ENCODE results near the gene RNF128.

The RNF128 gene, protein sequence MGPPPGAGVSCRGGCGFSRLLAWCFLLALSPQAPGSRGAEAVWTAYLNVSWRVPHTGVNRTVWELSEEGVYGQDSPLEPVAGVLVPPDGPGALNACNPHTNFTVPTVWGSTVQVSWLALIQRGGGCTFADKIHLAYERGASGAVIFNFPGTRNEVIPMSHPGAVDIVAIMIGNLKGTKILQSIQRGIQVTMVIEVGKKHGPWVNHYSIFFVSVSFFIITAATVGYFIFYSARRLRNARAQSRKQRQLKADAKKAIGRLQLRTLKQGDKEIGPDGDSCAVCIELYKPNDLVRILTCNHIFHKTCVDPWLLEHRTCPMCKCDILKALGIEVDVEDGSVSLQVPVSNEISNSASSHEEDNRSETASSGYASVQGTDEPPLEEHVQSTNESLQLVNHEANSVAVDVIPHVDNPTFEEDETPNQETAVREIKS

DNA sequence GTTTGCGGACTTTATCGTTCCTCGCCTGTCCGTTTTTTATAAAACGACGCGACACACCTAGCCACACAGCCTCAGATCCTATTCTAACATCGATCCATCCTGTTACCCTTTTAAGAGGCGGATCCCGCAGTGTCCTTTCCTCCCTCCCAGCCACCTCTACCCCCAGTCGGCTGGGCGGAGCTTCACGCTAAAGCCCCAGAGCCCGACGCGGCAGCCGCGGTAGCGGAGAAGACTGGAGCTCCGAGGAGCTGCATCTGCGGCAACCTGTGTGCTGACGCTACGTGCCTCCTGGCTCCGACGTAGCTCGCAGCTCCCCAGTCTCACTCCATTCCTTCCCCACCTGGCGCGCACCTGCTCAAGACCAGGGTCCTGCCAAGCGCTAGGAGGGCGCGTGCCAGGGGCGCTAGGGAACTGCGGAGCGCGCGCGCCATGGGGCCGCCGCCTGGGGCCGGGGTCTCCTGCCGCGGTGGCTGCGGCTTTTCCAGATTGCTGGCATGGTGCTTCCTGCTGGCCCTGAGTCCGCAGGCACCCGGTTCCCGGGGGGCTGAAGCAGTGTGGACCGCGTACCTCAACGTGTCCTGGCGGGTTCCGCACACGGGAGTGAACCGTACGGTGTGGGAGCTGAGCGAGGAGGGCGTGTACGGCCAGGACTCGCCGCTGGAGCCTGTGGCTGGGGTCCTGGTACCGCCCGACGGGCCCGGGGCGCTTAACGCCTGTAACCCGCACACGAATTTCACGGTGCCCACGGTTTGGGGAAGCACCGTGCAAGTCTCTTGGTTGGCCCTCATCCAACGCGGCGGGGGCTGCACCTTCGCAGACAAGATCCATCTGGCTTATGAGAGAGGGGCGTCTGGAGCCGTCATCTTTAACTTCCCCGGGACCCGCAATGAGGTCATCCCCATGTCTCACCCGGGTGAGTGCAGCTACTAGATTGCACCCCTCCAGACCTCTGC is at the start of gene RNF128:
Gene RNF128 (plus strand): TSS at position 217 of the 953 bp plus-strand sequence. CDS start 213 bp downstream, at position 430.
- peak; percentile 51 for DNase-seq

DNA sequence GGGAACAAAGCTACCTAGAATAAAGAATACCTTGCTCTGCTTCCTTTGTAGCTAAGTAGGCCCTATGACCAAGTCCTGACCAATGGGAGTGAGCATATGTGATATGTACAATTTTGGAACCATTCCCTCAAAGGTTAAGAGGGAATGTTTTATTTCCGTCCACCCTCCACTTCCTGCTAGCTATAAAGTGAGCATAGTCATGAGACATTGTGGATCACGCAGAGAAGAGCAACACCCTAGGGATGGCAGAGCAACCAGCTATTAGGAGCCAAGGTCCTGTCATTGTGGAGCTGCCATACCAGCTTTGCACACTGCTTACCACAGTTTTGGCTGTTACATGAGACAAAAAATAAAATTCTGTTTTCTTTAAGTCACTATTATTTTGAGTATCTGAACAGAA is 45.8 kb upstream of the RNF128 start:
- DNase-seq: no peak

DNA sequence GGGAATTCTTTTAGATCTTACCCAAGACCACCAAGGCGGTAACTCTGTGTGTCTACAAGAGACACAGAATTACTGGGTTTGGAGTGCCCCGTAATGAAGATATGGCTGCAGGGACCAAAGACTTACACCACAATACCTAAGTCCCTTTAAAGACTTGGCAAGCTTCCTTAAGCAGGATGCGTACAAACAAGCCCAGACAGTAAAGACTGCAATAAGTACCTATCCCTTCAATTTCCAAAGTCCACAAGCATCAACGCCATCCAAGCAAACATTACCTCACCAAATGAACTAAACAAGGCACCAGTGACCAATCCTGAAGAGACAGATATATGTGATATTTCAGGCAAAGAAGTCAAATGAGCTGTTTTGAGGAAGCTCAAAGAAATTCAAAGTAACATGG is 42.3 kb upstream of the RNF128 start:
- no peak for DNase-seq

DNA sequence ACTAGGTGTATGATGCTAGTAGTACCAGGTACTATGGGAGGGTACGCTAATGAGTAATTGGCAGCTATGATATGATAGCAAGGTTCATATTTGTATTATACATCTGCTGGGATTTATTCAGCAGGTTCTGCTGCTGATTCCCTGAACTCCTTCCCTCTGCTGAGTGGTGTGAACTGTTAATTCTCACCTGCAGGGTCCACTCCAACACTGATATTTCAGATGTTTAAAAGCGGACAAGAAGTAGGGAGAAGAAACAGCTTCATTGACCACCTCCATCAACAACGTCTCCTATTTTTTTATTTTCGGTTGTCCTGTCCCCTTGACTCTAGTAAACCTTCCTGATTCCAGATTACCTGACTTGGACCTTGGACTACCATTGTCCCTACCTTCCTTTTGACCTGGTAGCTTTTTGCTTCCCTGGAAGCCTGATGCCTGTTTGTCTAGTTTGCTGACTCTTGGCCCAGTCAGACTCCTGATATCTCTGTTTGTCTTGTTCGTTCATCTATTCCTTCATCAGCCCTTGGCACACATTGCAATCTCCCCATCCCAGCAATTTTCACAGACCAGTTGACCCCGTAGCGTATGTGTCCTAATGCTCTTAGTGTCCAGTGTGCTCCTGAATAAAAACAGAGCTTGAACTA is 34.0 kb upstream of the RNF128 start:
- DNase-seq: no peak

DNA sequence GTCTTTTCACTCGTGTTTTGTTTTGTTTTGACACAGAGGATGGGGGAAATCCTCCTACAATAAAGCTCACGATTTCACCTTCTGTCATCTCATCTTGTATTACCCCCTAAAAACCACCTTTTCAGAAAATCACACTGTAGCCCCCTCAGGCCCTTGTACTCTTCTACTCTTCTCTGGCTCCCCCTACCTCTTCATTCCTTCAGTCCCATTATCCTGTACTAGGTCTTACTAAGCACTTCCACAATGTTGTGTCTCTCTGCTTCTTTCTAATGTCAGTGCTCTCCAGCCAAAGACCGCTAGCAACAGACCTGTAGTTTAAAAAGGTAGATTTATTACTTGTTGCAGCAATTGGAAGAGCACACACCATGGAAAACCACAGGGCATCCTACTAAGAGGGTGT is 30.0 kb upstream of the RNF128 start:
- no peak for DNase-seq

DNA sequence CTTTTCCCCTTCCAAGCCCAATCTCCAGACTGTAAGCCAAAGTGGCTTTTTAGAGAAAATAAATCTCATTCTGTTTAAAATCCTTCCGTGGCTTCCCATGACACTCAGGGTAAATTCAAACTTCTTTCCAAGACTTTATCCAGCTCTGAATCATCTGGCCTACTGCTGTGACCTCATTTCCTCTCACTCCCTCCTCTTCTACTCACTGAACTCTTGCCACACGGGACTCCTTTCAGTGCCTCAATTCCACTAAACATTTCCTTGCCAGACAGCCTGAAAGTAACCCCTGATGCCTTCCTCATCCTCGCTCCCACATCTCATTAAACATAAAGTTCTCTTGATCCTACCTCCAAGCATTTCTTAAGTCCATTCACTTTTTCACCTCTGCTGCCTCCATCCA is 27.8 kb upstream of the RNF128 start:
- no peak for DNase-seq

DNA sequence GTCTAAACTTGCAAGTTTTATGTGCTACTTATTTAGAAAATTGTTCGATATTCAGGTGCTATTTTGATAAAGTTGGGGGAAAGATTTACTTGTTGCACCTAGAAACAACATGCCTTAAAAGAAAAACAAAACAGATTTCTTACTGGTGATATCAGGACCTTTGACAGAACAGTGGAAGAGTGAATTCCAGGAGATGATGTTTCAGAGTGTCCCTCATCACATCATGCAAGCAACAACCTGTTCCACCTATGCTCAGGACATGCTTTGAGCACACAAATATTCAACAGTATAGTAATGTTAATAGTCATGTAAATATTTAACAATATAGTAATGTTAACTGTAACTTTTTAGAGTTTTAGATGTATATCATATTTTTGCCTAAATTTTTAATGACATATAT is 23.9 kb upstream of the RNF128 start:
- no peak for DNase-seq

DNA sequence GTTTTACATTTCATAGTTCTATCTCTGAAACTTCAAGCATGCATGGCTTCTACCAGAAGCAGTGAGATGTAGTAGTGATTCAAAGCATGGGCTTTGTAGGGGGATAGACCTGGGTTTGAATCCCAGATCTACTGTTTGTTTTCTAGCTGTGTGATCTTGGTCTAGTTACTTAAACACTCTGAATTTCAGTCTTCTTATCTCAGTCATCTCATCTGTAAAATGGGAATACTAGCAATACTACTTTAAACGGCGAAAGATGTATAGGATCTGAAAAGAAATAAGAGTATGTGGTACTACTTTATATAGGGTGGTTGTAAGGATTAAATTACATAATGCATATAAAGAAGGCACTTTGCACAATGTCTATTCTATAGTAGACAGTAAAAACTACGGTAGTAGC is 20.0 kb upstream of the RNF128 start:
- no peak for DNase-seq

DNA sequence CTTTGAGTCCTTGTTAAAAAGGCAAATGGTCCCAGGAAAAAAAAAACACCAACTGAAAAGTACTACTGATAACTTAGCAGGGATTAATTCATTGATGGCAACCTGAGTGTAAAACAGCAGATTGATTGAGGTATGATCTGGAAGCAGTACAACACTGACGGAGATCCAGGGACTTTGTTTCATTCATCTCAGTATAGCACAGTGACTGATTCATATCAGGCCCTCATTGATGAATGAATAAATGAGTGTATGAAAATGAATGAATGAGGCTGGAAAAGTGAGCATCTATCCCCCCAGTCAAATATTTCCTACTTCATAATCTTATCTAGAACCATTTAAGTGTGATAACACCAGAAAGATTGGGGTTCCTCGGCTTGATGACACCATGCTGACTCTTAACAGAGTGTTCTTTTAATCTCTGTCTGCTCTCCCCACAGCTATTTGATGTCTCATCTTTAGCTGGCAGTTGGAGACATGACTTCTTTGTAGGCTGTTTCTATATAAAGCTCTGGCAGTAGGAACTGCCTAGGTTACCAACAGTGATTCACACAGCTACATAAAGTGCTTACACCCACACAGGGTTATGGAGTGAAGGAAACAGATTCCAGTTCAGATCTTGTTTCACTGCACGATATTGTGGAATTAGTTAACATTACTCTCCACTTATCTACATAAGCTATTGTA is 18.6 kb upstream of the RNF128 start:
- DNase-seq: no peak

DNA sequence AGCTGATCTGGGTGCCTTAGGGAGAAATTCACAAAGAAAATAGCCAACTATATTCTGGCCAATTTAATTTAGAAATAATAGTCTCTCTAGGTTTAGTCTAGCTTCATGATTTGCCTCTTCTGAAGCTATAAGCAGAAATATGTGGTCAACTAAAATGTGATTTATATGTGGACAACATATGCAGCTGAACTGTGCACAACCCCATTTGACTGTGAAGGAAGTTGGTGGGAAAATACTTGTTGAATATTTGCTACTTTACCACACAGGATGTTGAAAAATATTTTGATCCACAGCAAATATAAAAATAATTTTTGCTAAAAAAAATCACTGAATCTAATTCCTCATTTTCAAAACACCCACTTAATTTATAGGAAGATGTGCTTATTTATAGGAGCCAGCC is 15.7 kb upstream of the RNF128 start:
- no peak for DNase-seq

DNA sequence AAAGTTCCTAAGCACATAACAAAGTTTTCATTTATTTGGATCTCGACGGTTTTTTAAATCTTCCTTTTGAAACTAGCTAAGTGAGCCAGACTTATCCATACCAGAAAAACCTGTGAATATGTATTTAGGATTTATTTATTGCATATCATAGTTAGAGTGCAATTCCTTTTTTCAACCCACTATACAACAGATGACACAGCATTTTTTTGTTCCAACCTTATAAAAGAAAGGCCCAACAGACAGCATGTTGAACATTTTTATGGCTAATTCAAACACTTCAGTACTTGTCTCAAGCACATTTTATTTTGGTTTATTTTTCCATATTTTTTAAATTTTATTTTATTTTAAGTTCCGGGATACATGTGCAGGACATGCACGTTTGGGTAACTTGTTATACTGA is 15.1 kb upstream of the RNF128 start:
- DNase-seq: no peak

DNA sequence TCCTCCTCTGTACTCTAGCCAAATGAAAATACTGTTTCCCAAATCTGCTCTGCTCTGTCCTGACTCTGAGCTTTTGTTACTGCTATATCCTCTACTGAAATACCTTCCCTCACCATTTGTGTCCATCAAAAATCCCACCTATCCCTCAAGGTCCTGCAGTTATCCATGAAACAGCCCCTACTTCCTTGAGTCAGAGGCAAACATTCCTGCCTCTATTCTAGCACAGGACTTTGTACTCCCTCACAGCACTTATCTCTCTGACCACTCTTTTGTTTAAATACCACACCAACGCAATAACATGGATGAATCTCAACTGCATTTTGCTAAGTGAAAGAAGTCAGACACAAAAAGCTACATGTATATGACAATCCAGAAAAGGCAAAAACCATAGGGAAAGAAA is 10.5 kb upstream of the RNF128 start:
- no peak for DNase-seq

DNA sequence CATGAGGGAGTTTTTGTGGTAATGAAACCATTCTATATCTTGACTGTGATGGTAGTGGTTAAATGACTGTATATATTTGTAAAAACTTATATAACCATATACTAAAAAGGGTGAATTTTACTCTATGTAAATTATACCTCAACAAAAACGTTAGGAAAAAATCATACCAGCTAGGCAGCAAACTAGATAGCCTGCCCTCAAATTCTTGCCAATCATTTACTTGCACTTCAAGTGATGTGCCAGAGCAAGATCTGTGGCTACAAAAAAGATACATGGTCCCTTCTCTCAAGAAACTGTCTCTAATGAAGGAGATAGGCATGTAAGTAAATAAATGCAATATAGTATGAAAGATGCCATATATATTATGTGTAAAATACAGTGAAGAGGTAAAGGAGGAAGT is 10.0 kb upstream of the RNF128 start:
- DNase-seq: no peak

DNA sequence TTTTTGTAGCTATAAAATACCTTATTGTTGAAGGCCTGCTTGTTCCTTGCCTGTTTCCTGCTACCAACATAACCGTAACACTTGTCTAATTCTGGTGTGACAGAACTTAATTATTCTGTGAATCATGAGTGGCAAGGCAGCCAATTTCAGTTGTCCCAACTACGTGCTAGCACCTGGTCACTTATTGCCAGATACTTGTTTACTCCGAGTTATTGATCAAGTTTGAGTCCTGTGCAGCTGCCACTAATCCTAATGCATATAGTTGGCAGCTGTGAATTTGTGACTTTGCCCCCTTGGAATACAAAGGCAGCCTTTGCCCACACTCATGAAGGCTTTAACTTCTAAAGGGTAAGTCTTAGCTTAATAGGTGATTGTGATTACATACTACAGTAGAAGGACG is 7.8 kb upstream of the RNF128 start:
- DNase-seq: no peak

DNA sequence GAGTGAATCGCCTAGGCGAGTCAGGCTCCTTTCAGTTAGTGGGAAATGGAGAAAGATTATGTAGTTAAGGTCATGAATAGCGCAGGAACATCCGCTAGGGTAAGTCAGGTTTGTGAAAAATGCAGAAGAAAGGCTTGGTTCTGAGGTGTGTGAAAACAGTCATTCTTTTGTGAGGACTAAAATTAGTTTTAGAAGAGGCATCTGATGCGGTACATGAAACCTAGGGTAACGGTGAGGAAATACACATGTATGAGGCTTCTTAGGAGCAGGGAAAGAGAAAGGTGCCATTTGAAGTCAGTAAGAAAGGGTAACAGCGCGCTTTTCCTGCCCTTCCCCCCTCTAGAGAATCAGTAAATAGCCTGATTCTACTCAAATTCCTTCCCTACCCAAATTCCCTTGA is 570 bp upstream of the RNF128 start:
- no peak for DNase-seq

DNA sequence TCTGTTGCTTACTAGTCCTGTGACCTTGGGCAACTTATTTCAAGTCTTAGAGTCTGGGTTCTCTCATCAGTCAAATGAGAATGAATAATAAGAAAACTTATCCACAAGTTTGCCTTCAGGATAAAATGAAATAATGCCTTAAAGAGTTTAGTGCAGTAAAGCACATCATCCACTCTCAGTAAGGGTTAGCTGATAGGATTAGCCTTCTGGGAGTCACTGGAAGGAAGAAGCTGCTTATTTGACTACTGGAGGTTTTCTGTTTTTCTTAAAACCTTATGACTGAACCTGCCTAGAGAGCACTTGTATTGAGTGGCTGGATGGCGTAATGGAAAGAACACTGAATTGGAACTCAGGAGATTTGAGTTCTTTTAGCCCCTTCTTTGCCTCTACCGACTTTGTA is 1.8 kb downstream of the RNF128 start:
- DNase-seq: no peak

DNA sequence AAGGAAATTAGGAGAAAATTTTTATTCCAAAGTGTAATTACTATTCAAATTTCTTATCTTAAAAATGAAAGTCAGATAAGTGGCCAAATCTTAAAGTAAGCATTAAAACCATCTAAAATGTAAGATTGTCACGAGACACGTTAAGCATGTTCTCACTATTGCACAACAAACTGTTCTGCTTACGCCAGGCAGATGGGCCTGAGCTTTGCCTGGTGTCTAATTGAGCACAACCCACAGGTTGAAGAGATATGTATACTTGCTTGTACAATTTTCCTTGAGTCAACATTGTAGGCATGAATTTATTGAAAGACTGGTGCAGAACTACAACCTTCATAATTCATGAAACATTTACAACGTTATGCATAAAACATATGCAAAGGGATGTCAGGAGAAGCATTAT is 3.9 kb downstream of the RNF128 start:
- DNase-seq: no peak

DNA sequence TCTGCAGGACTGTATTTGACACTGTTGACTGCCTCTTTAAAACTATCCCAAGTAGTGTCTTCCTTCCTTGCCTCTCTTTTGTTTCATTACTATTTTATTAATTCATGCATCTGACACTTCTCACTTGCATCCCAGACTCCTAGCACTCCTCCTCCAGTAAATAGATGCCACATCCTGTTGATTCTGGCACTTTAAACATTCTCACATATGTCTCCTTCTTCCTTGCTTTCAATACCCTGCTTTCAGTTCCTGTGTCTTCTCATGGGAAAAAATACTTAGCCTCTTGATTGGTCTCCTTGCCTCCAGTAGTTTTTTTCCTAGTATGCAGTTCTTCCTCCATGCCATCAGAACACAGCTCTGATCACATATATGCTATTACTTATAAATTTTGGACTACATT is 5.1 kb downstream of the RNF128 start:
- DNase-seq: no peak

DNA sequence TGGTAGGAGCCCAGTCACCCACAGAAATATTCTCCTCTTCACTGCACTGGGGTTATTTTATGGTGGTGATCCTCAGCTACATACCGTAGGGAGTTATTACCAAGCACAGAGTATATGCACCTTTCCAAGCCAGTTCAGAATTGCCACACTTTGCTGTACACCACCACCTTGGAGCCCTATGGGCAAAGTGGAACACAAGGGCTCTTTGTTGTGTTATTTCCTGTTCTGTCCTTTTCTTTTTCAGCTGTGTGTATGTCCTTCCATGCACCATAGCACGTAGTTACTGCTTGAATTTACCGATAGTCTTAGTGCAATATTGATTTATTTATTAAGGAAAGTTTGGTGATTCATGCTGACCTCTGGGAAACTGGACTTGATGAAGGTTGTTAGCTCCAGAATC is 8.3 kb downstream of the RNF128 start:
- no peak for DNase-seq

DNA sequence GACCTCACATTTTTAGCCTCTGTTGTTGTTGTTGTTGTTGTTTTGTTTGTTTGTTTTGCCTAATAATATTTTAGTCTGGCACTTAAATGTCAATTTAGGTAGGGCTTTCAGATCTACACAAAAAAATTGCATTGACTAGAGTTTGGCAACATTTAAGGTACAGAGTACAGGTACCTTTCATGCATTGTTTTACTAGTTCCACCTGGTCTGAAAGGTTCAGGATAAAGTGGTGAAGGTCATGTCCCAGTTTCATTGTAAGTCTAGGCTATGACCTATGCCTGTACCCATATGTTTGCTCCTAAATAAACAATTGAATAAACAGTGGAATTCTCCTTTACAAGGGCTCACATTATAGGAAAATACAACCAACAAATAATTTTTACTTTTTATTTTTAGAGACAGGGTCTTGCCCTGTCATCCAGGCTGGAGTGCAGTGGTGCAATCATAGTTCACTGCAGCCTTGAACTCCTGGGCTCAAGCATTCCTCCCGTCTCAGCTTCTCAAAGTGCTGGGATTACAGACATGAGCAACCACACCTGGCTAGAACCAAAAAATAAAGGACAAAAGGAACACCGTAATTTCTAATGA is 13.8 kb downstream of the RNF128 start:
- no peak for DNase-seq

DNA sequence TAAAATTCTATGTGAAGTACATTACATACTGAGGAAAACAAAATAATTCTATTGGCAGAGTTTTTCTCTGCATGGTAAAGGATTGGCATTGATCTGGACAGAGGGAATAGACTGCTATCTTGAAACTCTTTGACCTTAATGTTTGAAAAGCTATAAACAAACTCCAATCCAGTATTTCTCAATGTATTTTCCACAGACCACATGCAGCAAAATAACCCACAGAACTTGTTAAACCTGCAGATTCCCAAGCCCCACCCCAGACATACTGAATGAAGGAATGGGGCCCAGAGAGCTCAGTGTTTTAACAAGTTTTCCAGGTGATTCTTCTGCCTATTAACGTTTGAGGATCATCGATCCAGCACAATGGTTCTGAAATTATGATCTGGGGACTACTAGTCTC is 15.7 kb downstream of the RNF128 start:
- no peak for DNase-seq

DNA sequence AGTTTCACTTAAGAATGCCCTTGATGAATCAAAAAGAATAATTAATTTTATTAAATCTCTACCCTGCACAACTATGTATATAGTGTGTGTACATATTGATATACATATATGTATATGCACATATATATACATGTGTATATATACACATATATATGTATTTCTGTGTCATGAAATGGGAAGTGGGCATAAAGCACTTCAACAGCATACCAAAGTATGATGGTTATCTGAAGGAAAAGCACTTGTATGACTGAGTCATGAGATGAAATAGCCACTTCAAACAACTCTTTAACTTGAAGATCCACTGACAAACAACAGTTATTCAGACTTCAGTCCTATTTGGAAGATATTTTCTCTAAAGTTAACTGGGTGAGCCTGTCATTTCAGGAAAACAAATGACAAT is 16.3 kb downstream of the RNF128 start:
- no peak for DNase-seq

DNA sequence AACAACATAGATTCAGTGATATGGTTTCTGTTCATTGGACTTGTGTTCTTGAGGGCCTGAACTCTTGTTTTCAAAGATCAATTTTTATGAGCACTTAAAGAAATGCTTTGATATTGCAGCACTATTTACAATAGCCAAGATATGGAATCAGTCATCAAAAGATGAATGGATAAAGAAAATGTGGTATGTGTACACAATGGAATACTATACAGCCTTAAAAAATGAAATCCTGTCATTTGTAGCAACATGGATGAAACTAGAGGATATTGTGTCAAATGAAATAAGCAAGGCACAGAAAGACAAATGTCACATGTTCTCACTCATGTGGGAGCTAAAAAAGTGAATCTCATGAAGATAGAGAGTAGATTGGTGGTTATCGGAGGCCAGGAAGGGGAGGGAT is 21.9 kb downstream of the RNF128 start:
- DNase-seq: no peak

Data from NCI-H69 (cell line).